ENCODE data around the gene RREB1.

DNA sequence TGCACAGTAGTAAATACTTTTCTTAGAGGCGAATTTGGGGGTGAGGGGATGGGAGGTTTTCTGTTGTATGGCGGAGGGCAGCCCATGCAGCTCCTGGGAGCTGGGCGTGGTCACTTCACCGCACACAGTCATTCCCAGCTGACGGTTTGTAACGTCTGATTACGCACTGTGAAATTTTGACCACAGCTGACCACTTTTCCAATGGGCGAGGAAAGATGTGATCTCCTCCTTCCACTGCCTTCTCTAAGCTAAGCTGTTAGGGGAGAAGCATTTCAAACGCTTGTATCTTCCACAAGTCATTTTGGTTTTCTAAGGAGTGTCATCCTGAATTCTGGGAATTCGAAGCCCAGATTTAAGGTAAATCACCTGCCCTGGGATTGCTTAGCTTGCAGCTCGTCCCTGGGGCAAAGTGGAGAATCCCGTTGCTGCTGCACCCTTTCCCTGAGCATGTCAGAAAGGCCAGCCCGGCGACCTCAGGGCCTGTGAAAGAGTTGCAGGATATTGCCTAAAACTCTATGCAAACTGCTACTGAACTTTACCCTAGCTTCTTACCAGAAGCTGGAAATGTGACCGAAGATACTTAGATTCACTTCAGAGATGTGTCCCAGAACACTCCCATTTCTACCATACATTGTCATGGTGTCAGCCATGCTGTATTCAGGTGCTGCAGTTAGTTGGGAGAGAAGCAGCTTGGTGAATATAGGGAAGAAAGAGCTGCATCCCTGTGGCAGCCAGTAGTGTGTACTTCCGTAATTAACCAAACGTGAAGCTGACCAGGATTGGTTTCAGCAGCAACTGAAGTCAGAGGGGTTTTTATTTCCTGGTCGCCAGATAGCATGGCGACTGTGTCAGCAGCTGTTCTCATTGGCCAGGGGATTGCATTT lies 58.9 kb downstream of the RREB1 start:
- no peak for TF ChIP-seq EZH2 (IDR thresholded peaks at IDR 0.05; ENCODE audit: insufficient read depth, low read length)
- TF ChIP-seq, protein P1, sequence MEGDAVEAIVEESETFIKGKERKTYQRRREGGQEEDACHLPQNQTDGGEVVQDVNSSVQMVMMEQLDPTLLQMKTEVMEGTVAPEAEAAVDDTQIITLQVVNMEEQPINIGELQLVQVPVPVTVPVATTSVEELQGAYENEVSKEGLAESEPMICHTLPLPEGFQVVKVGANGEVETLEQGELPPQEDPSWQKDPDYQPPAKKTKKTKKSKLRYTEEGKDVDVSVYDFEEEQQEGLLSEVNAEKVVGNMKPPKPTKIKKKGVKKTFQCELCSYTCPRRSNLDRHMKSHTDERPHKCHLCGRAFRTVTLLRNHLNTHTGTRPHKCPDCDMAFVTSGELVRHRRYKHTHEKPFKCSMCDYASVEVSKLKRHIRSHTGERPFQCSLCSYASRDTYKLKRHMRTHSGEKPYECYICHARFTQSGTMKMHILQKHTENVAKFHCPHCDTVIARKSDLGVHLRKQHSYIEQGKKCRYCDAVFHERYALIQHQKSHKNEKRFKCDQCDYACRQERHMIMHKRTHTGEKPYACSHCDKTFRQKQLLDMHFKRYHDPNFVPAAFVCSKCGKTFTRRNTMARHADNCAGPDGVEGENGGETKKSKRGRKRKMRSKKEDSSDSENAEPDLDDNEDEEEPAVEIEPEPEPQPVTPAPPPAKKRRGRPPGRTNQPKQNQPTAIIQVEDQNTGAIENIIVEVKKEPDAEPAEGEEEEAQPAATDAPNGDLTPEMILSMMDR (IDR thresholded peaks at IDR 0.05; ENCODE audit: insufficient read depth, low read depth, low read length) = no peak
